SK-N-SH (cell line): ENCODE measurements around the gene FEV. TPM values are rescaled to one million over a fixed set of nuclear protein-coding genes. Genes with fewer than 3 reads are reported as not detected.
A peak's percentile ranks its signal among the peaks of the same experiment; 100 is the strongest.

Source experiments
- CTCF ChIA-PET: fragments of 300-600, 350-600 bp; formaldehyde crosslinking; extraction: SDS; loops from one replicate; lab custom pipeline; 2021; lab: Yijun Ruan, JAX
- POLR2A ChIA-PET: fragments of 350-600 bp; sonication (Branson Sonifier 250); formaldehyde crosslinking; extraction: SDS; loops from one replicate; lab custom pipeline; 2020; ENCODE audit warnings: antibody characterized with exemption, inconsistent platforms; lab: Yijun Ruan, JAX
- DNase-seq: peaks from one replicate; pipeline ENCODE4 v3.0.0; 2012
- H2AFZ ChIP-seq: fragments of 200-600 bp; sonication (generic); 2 replicates; pipeline ENCODE4 v1.8.1; 2016; ENCODE audit warnings: antibody characterized with exemption, mild to moderate bottlenecking, low read depth
- H3F3A ChIP-seq: fragments of 200-600 bp; sonication (generic); replicated peaks from 2 replicates; pipeline ENCODE3; 2016; ENCODE audit warnings: antibody characterized with exemption, mild to moderate bottlenecking; ENCODE audit not compliant: insufficient read depth
- H3K27ac ChIP-seq, 2 experiments: fragments of 200-500 bp in 1 of 2; fragments of 200-600 bp in 1 of 2; sonication (Bioruptor generic) in 1 of 2; sonication (generic), shearing (Covaris generic) in 1 of 2; 2 replicates each; pipeline versions ENCODE4 v1.5.1 to v1.6.1; 2014 to 2016; ENCODE audit warnings: low read depth in 2 of 2, inconsistent platforms in 1 of 2, low read length in 1 of 2, mild to moderate bottlenecking in 1 of 2, mixed read lengths in 1 of 2
- H3K27me3 ChIP-seq: fragments of 200-600 bp; sonication (generic), shearing (Covaris generic); 2 replicates; pipeline ENCODE4 v1.6.1; 2016; ENCODE audit warnings: mixed run types; ENCODE audit not compliant: insufficient read depth
- H3K36me3 ChIP-seq, 2 experiments: fragments of 200-500 bp in 1 of 2; fragments of 200-600 bp in 1 of 2; sonication (Bioruptor generic) in 1 of 2; sonication (generic) in 1 of 2; replicated peaks in 1 of 2; 2 replicates each; pipeline versions ENCODE3 to v1.5.1; 2014 to 2016; ENCODE audit warnings: low read length in 1 of 2, mild to moderate bottlenecking in 1 of 2; ENCODE audit not compliant: insufficient read depth in 2 of 2, control insufficient read depth in 1 of 2
- H3K4me1 ChIP-seq, 2 experiments: fragments of 200-500 bp in 1 of 2; fragments of 200-600 bp in 1 of 2; sonication (Bioruptor generic) in 1 of 2; sonication (generic), shearing (Covaris generic) in 1 of 2; 2 replicates each; pipeline versions ENCODE4 v1.5.1 to v1.6.1; 2014 to 2016; ENCODE audit warnings: low read depth in 1 of 2, low read length in 1 of 2, mixed run types in 1 of 2; ENCODE audit not compliant: insufficient read depth in 2 of 2, control insufficient read depth in 1 of 2
- H3K4me2 ChIP-seq: fragments of 200-600 bp; sonication (generic), shearing (Covaris generic); 2 replicates; pipeline ENCODE4 v1.6.1; 2017; ENCODE audit warnings: mixed run types
- H3K4me3 ChIP-seq, 2 experiments: fragments of 200-500 bp in 1 of 2; fragments of 200-600 bp in 1 of 2; sonication (Bioruptor generic) in 1 of 2; sonication (generic), shearing (Covaris generic) in 1 of 2; 2 replicates each; pipeline versions ENCODE4 v1.5.1 to v1.8.1; 2014 to 2016; ENCODE audit warnings: low read depth in 2 of 2, inconsistent platforms in 1 of 2, low read length in 1 of 2, mild to moderate bottlenecking in 1 of 2, mixed read lengths in 1 of 2, moderate library complexity in 1 of 2
- H3K79me2 ChIP-seq: fragments of 200-600 bp; sonication (generic); 2 replicates; pipeline ENCODE4 v1.8.1; 2017; ENCODE audit warnings: mild to moderate bottlenecking; ENCODE audit not compliant: insufficient read depth
- H3K9ac ChIP-seq: fragments of 200-600 bp; sonication (generic); 2 replicates; pipeline ENCODE4 v1.6.1; 2017; ENCODE audit warnings: mixed run types
- H3K9me2 ChIP-seq: fragments of 200-600 bp; sonication (generic); 2 replicates; pipeline ENCODE4 v1.6.1; 2017; ENCODE audit warnings: mixed run types
- H3K9me3 ChIP-seq: fragments of 200-600 bp; sonication (generic); 2 replicates; pipeline ENCODE4 v1.6.1; 2017; ENCODE audit warnings: mixed run types, mild to moderate bottlenecking, moderate library complexity
- H4K20me1 ChIP-seq: fragments of 200-600 bp; sonication (generic); 2 replicates; pipeline ENCODE4 v1.6.1; 2017; ENCODE audit warnings: mild to moderate bottlenecking, mixed run types; ENCODE audit not compliant: insufficient read depth
- CHD2 ChIP-seq: fragments of 150-350 bp; IDR thresholded peaks from 2 replicates; pipeline ENCODE4 v1.6.1; 2018; ENCODE audit warnings: low read length; ENCODE audit not compliant: partially characterized antibody
- EP300 ChIP-seq, 2 experiments: IDR thresholded peaks; 2 replicates each; pipeline versions ENCODE4 v1.4.0 to v1.6.1; 2012; ENCODE audit warnings: borderline replicate concordance in 1 of 2, low read depth in 1 of 2, low read length in 1 of 2
- EZH2phosphoT487 ChIP-seq: fragments of 200-600 bp; sonication (generic); IDR thresholded peaks from 2 replicates; pipeline ENCODE4 v1.6.1; 2017; ENCODE audit warnings: low read depth, mixed run types, mild to moderate bottlenecking, antibody characterized with exemption, moderate library complexity, borderline replicate concordance
- FOSL2 ChIP-seq: IDR thresholded peaks from 2 replicates; pipeline ENCODE4 v1.4.0; 2012; ENCODE audit warnings: low read depth, mild to moderate bottlenecking, moderate library complexity, borderline replicate concordance
- JUND ChIP-seq: IDR thresholded peaks from 2 replicates; pipeline ENCODE4 v1.4.0; 2012
- MEF2A ChIP-seq: IDR thresholded peaks from 2 replicates; pipeline ENCODE4 v1.4.0; 2012; ENCODE audit warnings: low read depth, borderline replicate concordance
- MXI1 ChIP-seq: IDR thresholded peaks from 2 replicates; pipeline ENCODE4 v1.6.1; 2012; ENCODE audit warnings: mild to moderate bottlenecking, low read depth, low read length, improper control_type of control experiment
- NFIC ChIP-seq: IDR thresholded peaks from 2 replicates; pipeline ENCODE4 v1.4.0; 2012; ENCODE audit warnings: borderline replicate concordance
- NRF1 ChIP-seq: IDR thresholded peaks from 2 replicates; pipeline ENCODE4 v1.6.1; 2012; ENCODE audit warnings: low read depth, mild to moderate bottlenecking, low read length
- POLR2AphosphoS5 ChIP-seq: IDR thresholded peaks from 2 replicates; pipeline ENCODE4 v1.6.1; 2012; ENCODE audit warnings: low read depth, low read length
- RAD21 ChIP-seq: IDR thresholded peaks from 2 replicates; pipeline ENCODE4 v1.6.1; 2012; ENCODE audit warnings: mild to moderate bottlenecking, low read length
- TCF12 ChIP-seq: IDR thresholded peaks from 2 replicates; pipeline ENCODE4 v1.4.0; 2012
- YY1 ChIP-seq: IDR thresholded peaks from 2 replicates; pipeline ENCODE4 v1.4.0; 2012; ENCODE audit warnings: low read depth, mild to moderate bottlenecking
- WGBS: methylation state at CpG from one replicate; pipeline ENCODE4 v1.1.6; 2017; ENCODE audit warnings: low lambda C conversion rate; 5-methylcytosine and 5-hydroxymethylcytosine counted together
- polyA plus RNA-seq, 3 experiments: library from polyadenylated mRNA; depleted of rRNA; stranded (reverse); fragments of >200 nt; gene quantifications; 2 replicates each; pipeline ENCODE4 v1.2.3, GENCODE V29; 2012
- TF ChIP-seq, protein P1 (sequence below): IDR thresholded peaks from 2 replicates; pipeline ENCODE4 v1.6.1; 2012; ENCODE audit warnings: mild to moderate bottlenecking, low read depth, low read length, moderate library complexity
- TF ChIP-seq, protein P2 (sequence below): IDR thresholded peaks from 2 replicates; pipeline ENCODE4 v1.4.0; 2012; ENCODE audit warnings: low read depth, borderline replicate concordance
- TF ChIP-seq, protein P3 (sequence below): fragments of 150-350 bp; IDR thresholded peaks from 2 replicates; pipeline ENCODE4 v1.6.1; 2016; ENCODE audit warnings: mild to moderate bottlenecking, low read depth, low read length
- TF ChIP-seq, protein P4 (sequence below): IDR thresholded peaks from 2 replicates; pipeline ENCODE4; 2012
- TF ChIP-seq, protein P5 (sequence below): fragments of 150-350 bp; IDR thresholded peaks from 2 replicates; pipeline ENCODE4 v1.6.1; 2017; ENCODE audit warnings: antibody characterized with exemption, low read length, low read depth, borderline replicate concordance

Gene FEV
- polyA plus RNA-seq, 1 of the 3 experiments (the other 2 are of a cell fraction) = 0.53 TPM

DNA sequence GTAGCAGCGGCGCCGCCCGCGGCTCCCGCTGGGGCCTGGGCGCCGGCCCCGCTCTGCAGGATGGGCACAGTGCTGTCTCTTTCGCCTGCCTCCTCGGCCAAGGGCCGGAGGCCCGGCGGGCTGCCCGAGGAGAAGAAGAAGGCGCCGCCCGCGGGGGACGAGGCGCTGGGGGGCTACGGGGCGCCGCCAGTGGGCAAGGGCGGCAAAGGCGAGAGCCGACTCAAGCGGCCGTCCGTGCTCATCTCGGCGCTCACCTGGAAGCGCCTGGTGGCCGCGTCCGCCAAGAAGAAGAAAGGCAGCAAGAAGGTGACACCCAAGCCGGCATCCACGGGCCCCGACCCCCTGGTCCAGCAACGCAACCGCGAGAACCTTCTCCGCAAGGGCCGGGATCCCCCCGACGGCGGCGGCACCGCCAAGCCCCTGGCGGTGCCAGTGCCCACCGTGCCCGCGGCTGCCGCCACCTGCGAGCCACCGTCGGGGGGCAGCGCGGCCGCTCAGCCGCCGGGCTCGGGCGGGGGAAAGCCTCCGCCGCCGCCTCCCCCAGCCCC is 25.1 kb downstream of the FEV start:
- DNase-seq = peak; percentile 61
- peaks cover 41% of the 10 kb centered on the region for H3K27me3 ChIP-seq

DNA sequence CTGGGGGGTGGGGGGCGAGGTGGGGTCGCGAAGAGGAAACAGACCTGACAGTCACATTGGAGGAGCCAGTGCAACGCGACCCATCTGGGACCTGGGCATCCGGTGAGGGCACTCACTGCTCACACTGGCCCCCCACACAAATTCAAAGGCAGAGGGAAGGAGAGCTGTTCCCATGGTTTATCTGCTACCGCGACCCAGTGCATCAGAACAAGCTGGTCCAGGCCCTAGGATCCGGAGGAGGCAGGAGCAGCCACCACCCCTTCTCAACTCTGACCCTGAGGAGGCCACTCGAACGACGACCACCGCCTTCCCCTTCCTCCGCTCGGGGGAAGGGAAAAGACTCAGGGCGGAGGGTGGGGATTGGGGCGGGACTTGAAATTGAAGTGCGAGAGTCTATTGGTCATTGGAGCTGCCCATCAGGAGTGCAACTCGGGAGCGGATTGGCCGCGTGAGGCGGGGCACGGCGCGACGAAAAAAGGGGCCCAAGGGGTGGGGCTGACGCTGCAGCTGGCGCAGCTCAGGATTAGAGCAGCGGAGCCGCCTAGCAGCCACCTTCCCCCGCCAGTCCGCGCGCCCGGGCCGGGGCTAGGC is 25.7 kb downstream of the FEV start, which contains the start of gene CDK5R2:
Gene CDK5R2, plus strand, starts transcription at position 526 of the 591 bp plus-strand sequence. CDS start 155 bp downstream, outside the sequence.
- Histone ChIP-seq H3K4me2 (peak within 1 kb of the TSS; percentile 75), H2AFZ (peak within 1 kb of the TSS; percentile 63; the same call in 1 of the 2 replicates), H3K79me2 (no peaks in the 10 kb centered on the region), H3K9me3 (no peaks in the 10 kb centered on the region), H3K36me3 (no peaks in the 10 kb centered on the region), H3K27ac (peak within 1 kb of the TSS in 1 of 2 experiments; percentile 94; a peak in 2 of 4 replicates), H3K4me1 (peaks cover 8 to 47% of the 10 kb centered on the region in 2 experiments; a peak in 2 of 4 replicates), H3K9me2 (no peaks in the 10 kb centered on the region), H3F3A (peaks cover 5% of the 10 kb centered on the region), H3K4me3 (peak within 1 kb of the TSS; percentile 60 to 63), H4K20me1 (no peaks in the 10 kb centered on the region), H3K27me3 (peaks cover 41% of the 10 kb centered on the region), H3K9ac (peak within 1 kb of the TSS; percentile 23; the same call in 1 of the 2 replicates)
- CTCF ChIA-PET = interaction anchor here (0.9 to 13.5 kb wide), 10 partner anchors 20 to 102 kb away, joined by 3 to 208 read pairs (median 4); partner anchors contain the start of gene FEV
- WGBS = 0% methylated on average over 22 of the region's 37 CpGs
- POLR2A ChIA-PET = interaction anchor here (0.6 to 2.1 kb wide), 4 partner anchors 26 to 102 kb away, joined by 4 to 11 read pairs (median 6); partner anchors contain the start of gene FEV
- peak; percentile 98 for DNase-seq
- peak; percentile 48; the same call in 1 of the 2 replicates for TF ChIP-seq NRF1
- TF ChIP-seq, protein P1, sequence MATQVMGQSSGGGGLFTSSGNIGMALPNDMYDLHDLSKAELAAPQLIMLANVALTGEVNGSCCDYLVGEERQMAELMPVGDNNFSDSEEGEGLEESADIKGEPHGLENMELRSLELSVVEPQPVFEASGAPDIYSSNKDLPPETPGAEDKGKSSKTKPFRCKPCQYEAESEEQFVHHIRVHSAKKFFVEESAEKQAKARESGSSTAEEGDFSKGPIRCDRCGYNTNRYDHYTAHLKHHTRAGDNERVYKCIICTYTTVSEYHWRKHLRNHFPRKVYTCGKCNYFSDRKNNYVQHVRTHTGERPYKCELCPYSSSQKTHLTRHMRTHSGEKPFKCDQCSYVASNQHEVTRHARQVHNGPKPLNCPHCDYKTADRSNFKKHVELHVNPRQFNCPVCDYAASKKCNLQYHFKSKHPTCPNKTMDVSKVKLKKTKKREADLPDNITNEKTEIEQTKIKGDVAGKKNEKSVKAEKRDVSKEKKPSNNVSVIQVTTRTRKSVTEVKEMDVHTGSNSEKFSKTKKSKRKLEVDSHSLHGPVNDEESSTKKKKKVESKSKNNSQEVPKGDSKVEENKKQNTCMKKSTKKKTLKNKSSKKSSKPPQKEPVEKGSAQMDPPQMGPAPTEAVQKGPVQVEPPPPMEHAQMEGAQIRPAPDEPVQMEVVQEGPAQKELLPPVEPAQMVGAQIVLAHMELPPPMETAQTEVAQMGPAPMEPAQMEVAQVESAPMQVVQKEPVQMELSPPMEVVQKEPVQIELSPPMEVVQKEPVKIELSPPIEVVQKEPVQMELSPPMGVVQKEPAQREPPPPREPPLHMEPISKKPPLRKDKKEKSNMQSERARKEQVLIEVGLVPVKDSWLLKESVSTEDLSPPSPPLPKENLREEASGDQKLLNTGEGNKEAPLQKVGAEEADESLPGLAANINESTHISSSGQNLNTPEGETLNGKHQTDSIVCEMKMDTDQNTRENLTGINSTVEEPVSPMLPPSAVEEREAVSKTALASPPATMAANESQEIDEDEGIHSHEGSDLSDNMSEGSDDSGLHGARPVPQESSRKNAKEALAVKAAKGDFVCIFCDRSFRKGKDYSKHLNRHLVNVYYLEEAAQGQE = no peak
- no peak for TF ChIP-seq JUND
- TF ChIP-seq, protein P2, sequence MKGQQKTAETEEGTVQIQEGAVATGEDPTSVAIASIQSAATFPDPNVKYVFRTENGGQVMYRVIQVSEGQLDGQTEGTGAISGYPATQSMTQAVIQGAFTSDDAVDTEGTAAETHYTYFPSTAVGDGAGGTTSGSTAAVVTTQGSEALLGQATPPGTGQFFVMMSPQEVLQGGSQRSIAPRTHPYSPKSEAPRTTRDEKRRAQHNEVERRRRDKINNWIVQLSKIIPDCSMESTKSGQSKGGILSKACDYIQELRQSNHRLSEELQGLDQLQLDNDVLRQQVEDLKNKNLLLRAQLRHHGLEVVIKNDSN = no peak
- no peak for TF ChIP-seq NFIC
- TF ChIP-seq YY1 = no peak
- no peak for TF ChIP-seq POLR2AphosphoS5
- peak in 1 of 2 experiments; percentile 32; a peak in 1 of 4 replicates for TF ChIP-seq EP300 (IDR thresholded peaks at IDR 0.05; ENCODE audit: borderline replicate concordance in 1 of 2, low read depth in 1 of 2, low read length in 1 of 2)
- TF ChIP-seq CHD2 = peak; percentile 76
- TF ChIP-seq MXI1 = no peak
- TF ChIP-seq, protein P3, sequence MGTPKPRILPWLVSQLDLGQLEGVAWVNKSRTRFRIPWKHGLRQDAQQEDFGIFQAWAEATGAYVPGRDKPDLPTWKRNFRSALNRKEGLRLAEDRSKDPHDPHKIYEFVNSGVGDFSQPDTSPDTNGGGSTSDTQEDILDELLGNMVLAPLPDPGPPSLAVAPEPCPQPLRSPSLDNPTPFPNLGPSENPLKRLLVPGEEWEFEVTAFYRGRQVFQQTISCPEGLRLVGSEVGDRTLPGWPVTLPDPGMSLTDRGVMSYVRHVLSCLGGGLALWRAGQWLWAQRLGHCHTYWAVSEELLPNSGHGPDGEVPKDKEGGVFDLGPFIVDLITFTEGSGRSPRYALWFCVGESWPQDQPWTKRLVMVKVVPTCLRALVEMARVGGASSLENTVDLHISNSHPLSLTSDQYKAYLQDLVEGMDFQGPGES = peak; percentile 34; the same call in 1 of the 2 replicates
- TF ChIP-seq, protein P4, sequence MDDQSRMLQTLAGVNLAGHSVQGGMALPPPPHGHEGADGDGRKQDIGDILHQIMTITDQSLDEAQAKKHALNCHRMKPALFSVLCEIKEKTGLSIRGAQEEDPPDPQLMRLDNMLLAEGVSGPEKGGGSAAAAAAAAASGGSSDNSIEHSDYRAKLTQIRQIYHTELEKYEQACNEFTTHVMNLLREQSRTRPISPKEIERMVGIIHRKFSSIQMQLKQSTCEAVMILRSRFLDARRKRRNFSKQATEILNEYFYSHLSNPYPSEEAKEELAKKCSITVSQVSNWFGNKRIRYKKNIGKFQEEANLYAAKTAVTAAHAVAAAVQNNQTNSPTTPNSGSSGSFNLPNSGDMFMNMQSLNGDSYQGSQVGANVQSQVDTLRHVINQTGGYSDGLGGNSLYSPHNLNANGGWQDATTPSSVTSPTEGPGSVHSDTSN = peak; percentile 99
- no peak for TF ChIP-seq EZH2phosphoT487

More for the DNA sequence above, 25.1 kb downstream of the FEV start:
- Histone ChIP-seq H2AFZ (peak overlapping the region; percentile 59; the same call in 1 of the 2 replicates), H4K20me1 (no peaks in the 10 kb centered on the region), H3K4me2 (peak overlapping the region; percentile 75), H3K4me3 (peak overlapping the region; percentile 60 to 63), H3F3A (peaks cover 5% of the 10 kb centered on the region), H3K27ac (peak overlapping the region in 1 of 2 experiments; percentile 94; a peak in 2 of 4 replicates), H3K79me2 (no peaks in the 10 kb centered on the region), H3K4me1 (peaks cover 8 to 49% of the 10 kb centered on the region in 2 experiments; a peak in 2 of 4 replicates), H3K9me2 (no peaks in the 10 kb centered on the region), H3K9me3 (no peaks in the 10 kb centered on the region), H3K36me3 (no peaks in the 10 kb centered on the region), H3K9ac (no peak overlapping the region)
- ChIA-PET CTCF (interaction anchor here (0.9 to 13.5 kb wide), 10 partner anchors 19 to 103 kb away, joined by 3 to 208 read pairs (median 4); partner anchors contain the start of gene FEV), POLR2A (interaction anchor here (0.6 to 2.1 kb wide), 4 partner anchors 25 to 62 kb away, joined by 3 to 11 read pairs (median 6); partner anchors contain the start of gene FEV)
- TF ChIP-seq, protein P5, sequence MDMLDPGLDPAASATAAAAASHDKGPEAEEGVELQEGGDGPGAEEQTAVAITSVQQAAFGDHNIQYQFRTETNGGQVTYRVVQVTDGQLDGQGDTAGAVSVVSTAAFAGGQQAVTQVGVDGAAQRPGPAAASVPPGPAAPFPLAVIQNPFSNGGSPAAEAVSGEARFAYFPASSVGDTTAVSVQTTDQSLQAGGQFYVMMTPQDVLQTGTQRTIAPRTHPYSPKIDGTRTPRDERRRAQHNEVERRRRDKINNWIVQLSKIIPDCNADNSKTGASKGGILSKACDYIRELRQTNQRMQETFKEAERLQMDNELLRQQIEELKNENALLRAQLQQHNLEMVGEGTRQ = no peak
- TF ChIP-seq MEF2A (no peak), TCF12 (no peak), FOSL2 (no peak), RAD21 (no peak)
- no CpG with 5 or more reads among the region's 67 CpGs for WGBS
